Effector CD8-positive, alpha-beta T cell (primary cell): ENCODE results near the gene SMIM9.

Experiments
- DNase-seq: peaks from one replicate; lab custom pipeline; 2025; lab: John Stamatoyannopoulos, UW

SMIM9 gene

DNA sequence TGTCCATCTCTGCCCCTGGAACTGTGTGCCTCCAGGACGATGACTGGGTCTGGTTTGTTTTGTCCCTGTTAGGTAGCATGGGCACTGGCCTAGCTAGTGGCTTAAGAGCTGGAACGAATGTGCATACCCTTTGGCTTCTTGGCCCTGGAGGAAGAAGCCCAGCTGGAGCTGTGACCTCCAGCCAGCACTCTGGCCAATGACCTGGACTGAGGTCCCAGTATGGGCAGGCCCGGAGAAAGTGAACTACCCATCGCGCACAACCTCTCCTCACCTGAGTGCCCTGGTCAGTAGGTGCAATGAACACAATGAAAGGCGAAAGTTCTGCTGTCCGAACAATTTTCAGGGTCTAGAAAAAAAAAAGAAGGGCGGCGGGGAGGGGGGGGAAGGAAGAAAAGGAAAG, 53.5 kb downstream of the SMIM9 start:
- no peak for DNase-seq

DNA sequence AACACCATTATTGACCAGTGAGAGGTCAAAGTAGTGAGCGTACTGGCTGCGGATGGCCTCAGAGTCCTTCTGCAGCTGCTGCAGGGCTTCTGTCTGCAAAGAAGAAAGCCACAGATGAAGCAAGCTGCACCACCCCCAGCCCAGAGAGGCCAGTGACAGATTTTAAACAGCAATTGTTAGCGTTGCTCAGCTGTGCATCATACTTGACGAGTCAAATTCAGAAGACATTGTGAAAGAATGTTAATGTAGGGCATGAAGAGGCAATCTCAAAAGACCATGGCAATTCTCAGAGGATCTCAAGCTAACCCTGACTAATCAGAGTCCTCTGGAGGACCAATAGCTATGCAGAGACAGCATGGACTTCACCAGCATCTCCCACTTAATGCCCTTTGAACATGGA, 55.2 kb downstream of the SMIM9 start:
- no peak for DNase-seq

DNA sequence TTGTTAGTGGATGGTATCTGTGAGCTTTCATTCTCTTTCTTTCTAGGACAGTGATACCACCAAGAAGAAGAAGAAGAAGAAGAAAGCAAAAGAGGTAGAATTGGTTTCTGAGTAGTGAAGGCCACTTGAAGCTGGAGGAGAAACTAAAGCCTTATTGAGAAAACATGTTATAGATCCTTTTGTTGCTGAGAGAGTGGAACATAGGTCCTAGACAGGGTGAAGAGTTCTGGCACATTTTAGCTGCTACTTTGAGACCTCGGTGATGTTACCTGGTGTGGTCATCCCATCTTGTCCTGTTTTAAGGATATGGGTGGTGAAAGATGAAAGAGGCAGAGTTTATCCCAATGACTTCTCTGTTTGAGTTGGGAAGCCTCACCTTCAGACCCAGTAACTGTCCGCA, 57.7 kb downstream of the SMIM9 start:
- no peak for DNase-seq

DNA sequence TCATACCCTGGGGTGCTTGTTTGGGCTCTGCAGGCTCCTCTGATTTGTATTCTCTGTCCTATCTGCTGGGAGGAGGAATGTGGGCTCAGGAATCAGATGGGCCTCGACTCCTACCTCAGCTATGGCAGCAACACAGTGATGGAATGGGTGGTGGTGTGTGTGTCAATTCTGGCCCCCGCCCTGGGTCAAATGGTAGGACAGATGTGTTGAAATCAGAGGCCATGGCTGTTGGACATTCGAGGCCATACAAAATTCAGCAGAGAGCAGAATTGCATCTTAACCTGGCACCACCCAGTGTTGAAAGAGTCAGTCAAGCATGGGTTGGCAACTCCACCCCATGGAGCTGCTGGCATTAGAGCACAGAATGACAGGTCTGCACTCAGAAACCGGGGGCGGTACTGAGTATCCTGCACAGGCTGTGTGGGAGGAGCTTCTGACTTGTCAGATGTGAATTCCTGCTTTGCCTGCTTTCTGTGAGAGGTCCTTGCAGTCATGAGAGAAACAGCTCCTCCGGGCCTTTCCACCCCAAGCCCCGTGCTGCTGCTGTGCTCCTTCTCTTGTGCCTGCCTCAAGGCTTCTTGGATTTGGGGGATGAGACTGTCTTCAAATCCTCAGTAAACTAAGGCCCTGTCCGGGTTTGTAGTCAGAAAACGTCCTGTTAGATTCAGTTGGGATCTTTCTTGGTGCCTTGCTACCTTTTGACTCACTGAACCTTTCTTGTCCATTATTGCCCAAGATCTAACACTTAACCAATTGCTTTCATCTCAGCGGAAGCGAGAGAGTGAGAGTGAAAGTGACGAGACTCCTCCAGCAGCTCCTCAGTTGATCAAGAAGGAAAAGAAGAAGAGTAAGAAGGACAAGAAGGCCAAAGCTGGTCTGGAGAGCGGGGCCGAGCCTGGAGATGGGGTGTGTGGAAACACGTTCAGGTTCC, 58.8 kb downstream of the SMIM9 start:
- DNase-seq = no peak

DNA sequence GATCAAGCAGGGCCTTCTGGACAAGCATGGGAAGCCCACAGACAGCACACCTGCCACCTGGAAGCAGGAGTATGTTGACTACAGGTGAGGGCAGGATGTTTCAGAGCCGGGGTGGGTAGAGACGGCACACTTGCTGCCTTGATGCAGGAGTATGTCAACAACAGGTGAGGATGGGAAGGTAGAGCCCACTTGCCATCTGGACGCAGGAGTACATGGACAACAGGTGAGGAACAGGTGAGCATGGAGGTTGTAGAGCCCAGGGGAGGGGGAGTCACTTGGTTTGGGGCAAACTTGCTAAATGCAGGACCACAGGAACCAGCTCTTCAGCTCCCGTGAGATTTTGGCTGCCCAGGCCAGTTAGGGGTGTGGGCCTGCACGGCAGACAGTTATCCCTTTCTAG, 59.8 kb downstream of the SMIM9 start:
- no peak for DNase-seq
